Non-pigmented ciliary epithelial cell (primary cell): ENCODE measurements around the gene C9orf85.
"Not testable (repeated sequence)": the region's sequence is repeated elsewhere in the genome, so short reads cannot be mapped to it uniquely, and the experiment has no call there.

Experiments used
- DNase-seq: peaks from one replicate; pipeline ENCODE4 v3.0.0-alpha.2; 2010; ENCODE audit warnings: low read depth

C9orf85 gene

DNA sequence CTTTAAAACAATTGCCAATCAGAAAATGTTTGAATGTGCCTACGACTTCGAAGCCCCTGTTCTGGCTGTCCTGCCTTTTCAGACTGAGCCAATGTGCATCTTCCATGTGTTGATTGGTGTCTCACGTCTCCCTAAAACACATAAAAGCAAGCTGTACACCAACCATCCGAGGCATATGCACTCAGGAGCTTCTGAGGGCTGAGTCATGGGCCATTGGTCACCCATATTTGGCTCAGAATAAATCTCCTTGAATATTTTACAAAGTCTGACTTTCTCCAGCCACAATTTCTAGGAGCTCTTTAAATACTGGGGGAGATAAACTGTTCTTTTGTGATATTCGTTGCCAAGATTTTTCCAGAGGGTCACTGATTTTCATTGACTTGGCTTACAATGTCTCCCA lies 95.1 kb downstream of the C9orf85 start:
- DNase-seq: no peak

DNA sequence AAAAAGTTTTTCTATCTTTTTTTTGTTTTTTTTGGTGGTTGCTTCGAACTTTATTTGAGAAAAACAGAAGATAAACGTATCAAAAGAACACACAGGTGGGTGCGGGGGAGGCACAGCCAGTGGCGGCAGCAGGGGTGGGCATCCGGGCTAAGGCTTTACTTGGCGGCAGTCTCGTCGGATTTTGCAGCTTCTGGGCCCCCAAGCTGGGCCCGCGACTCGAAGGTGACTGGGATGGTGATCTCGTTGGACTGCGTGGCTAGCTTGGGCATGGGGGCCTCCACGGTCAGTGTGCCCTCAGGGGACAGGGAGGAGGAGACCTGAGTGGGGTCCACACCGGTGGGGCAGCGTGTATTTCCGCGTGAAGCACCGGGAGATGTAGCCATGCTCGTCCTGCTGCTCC lies 96.3 kb downstream of the C9orf85 start:
- not testable (repeated sequence) for DNase-seq

GRCh38 chr9:72012646-72013045 lies 101.2 kb downstream of the C9orf85 start:
- DNase-seq: no peak

GRCh38 chr9:72013292-72013760 lies 101.9 kb downstream of the C9orf85 start:
- DNase-seq: no peak

DNA sequence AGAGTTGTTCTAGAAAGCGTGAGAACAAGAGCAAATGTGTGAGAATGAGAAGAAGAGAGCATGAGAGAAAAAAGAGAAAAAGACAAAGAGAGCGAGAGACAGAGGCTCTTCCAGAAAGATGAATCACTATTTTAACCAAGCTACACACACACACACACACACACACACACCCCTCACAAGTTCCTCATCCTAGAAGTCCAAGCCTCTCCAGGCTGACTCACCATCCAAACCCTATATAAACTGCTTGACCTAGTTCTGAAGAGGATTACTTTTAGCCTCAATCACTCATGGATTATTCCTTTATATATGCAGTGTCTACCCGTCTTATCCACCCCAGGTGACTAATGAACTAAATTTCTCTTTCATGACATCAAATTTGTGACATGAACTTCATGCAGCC lies 111.4 kb downstream of the C9orf85 start:
- peak; percentile 88 for DNase-seq
